ENCODE data around the gene DNAJB7.
"Not testable (repeated sequence)": the region's sequence is repeated elsewhere in the genome, so short reads cannot be mapped to it uniquely, and the experiment has no call there.

DNAJB7 gene

DNA sequence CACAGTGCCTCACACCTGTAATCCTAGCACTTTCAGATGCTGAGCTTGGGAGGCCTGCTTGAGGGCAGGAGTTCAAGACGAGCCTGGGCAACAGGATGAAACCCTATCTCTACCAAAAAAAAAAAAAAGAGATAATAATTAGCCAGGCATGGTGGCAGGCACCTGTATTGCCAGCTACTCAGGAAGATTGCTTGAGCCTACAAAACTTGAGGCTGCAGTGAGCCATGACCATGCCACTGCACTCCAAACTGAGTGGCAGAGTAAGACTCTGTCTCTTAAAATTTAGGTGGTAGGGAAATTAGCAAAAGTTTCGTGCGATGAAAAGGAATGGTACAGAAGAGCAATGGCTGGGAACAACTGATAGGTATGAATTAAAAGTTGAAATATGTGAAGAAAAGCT lies 23.4 kb downstream of the DNAJB7 start:
- DNase-seq, result no peak

DNA sequence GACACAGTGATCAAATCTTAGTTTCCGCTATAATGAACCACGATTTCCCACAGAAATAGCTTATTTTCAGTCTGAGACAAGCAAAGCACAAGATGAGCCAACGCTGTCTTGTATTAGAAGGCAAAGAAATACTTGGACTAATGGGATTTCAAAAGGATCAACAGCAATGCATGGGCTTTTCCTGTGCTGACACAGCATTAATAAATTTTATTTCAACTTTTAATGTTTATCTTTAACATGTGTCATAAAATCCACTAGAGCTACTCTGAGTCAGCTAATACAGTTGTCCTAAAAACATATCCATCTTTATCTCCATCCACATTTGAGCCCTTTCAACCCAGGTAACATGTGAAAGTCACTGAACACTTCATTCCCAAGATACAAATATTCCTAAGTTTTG lies 27.3 kb downstream of the DNAJB7 start:
- no peak for DNase-seq

DNA sequence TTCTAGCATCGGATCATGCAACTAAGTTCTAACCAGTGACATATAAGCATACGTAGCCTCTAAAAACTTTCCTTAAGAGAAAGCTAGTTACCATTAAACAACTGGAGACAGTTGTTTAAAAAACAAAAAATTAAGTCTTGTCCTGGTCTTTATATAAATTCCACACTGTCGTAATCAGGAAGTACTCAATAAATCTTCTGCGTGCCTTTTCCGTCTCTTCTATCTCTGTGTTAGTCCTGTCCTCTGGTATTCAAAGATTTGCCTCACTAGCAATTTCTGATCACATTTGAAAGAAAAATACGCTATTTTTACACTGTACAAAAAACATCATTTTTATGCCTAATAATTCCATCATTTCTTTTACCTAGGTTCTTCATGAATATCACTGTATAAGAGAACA lies 32.8 kb downstream of the DNAJB7 start:
- DNase-seq, result no peak

DNA sequence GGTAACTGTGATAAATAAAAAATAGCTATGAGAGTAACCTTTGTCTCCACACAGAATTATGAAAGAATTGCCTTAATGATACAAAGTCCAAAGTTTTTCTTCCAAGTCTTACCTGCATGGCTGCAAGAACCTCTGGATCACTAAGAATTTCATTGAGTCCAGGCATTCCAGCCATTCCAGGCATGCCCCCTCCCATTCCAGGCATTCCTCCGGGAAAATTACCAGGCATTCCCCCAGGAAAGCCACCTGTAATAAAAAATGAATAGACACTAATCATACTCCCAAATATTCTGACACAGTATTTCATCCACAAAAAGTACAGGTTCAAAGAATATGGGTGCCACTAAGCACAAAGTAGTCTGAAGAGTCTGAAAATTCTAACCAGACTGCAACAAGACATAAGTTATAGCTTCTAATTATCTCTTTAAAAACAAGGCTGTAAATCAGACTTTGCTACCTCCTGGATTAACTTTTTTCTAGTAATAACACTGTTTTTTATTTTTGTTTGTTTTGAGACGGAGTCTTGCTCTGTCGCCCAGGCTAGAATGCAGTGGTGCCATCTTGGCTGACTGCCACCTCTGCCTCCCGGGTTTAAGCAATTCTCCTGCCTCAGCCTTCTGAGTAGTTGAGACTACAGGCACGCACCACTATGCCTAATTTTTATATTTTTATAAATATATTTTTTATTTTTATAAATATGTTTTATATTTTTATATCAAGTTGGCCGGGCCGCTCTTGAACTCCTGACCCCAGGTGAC lies 34.8 kb downstream of the DNAJB7 start:
- DNase-seq, result no peak

DNA sequence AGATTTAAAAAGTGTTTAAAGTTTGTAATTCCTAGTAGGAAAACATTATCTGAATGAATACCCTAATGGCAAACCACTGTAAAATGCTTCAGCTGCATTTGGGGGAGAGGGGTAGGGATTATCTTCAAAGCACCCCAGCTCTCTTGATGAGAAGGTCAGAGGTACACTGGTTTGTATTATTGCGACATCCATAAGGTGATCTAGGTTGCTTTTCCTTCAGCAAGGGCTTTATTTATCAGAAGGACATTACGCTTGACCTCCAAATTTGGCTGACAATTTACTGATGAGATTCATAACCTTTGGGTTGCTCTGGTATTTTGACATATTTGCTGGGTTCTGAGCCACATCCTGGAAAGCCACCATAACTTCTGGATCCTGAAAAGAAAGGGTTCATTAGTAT lies 35.6 kb downstream of the DNAJB7 start:
- DNase-seq, result not testable (repeated sequence)

DNA sequence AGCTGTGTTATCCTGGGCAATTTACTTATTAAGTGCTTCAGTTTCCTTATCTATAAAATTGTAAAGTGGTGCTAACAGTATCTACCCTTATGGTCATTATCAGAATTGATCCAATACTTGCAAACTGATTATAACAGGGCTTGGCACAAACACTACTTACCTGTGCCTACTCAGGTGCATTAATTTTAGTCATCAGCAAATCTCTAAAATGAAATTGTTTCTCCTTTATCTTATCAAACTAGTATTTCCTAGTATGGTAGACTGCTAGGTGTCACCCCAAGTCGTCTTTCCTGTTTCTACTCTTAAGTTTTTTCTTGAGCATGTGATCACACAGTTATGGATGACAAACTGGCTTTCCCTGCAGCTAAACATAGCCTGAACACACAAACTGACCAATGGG lies 38.5 kb downstream of the DNAJB7 start:
- DNase-seq, result no peak

DNA sequence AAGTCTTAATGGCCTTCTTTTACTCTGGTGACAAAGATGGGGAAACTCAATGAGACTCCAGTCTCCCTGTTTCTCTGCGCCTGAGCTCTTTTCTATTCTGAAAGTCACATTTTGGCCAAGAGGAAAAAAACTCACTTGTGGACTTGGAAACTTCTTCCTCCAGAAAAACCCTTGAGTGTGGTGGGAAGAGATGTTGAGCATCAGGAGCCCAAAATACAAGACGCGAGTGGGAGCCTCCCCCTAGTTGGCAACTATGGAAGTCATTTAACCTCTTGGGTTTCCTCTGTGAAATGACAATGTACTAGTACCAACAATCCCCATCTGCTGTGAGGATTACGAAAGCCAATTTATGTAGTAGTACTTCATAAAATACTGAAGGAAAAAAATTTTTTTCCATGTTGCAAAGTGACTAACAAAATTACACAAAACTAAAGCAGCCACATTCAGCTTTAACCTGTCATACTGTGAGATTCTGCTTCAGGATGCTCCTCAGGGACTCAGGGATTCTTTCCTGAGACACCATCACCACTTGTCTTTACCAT lies 42.2 kb downstream of the DNAJB7 start:
- no peak for DNase-seq

DNA sequence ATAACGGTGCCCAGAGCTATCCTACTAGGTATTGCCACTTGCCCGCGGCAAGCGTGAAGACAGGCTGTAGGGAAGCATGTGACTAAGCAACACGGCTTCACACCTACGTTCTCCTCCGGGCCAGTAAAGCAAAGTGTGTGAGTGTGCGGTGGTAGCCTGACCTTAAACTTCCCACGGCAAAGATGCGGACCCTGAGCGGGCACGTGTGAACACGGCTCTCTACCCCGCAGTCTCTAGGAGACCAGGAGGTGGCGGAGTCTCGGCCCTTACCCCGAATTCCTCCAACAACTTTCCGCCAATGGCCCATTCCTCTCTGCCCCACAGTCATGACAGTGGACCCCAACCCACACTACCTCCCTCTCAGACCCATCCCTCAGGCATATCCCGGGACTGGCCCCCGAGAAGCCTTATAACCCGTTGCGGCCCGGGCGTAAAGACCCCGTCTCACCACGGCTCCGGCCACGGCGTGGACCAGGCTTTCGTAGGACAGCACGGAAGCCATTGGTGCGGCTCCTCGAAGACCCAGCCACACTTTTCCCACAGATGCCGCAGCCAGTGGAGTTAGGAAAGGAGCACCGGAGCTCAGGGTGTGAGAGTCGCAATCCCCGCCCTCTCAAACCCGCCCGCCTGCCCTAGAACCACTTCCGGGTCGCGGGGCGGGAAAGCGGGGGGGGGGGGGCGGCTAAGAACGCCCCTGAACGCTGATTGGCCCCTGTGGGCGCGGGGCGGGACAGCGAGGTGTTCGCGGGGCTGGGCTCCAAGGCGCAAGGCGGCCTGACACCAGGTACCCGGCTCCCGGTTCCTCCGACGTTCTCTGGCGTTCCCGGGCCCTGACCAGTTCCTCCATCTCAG lies 42.9 kb downstream of the DNAJB7 start, which contains the start of gene SLC25A17:
Gene SLC25A17 (minus strand): TSS at position 600 of the 852 bp plus-strand sequence. CDS start 98 bp downstream, at position 502.
- peak; percentile 86 for DNase-seq

DNA sequence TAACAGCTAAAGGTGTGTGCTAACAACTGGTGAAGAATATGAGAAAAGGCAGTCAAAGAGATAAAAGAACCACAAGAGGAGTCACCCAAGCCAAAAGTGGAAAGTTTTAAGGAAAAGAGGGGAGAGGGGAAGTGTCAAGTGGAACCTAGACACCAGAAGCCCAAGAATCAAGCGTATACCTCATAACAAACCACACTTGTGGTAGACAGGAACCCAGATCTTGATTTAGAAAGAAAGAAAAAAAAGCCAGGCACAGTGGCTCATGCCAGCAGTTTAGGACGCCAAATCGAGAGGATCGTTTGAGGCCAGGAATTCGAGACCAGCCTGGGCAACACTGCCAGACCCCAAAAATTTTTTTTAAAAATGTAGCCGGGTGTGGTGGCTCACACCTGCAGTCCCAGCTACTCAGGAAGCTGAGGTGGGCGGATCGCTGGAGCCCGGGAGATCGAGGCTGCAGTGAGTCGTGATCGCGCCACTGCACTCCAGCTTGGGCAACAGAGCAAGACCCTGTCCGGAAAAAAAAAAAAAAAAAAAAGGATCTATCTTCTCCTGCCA lies 43.6 kb downstream of the DNAJB7 start:
- DNase-seq, result no peak

DNA sequence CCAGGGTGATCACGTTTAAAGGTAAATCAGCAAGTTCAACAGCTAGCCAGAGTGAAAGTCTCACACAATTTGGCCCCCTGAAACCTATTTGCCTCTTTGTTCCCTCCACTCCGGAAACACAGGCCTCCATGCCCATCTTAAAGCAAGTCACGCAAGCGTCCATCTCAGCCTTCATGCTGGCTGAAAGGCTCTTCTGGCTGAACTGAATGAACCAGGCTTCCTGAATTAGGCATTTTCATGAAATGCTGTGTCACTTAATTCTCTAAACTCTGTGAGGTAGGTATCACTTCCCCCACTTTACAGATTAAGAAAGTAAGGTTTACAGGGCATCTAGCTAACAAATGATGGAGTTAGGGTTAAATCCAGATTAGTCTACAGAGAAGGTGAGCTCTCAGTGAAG lies 44.2 kb downstream of the DNAJB7 start:
- DNase-seq, result no peak

DNA sequence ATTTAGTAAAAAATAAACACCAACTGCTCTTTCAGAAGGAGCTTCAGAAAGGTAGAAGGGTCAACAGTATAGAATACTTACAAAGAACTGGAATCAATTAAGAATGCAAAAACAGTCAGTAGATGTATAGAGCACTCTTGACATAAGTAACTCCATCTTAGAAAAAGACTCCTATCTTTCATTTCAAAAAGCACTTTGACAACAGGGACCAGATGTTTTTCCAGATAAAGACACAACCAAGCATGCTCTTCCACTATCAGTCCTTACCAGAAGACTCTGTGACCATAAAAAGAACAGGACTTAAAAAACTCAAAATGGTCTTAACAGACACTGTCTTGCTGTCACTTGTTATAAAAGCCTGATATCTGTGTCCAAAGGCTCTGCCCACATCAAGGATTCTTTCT lies 48.0 kb downstream of the DNAJB7 start:
- DNase-seq, result no peak

Measured in NCI-H1048 (cell line).